K562 (cell line): Measurements from ENCODE around the gene BACH1. TPM values are rescaled to one million over a fixed set of nuclear protein-coding genes. Genes with fewer than 3 reads are reported as not detected.
A peak's percentile ranks its signal among the peaks of the same experiment; 100 is the strongest.

Experiments
- ATAC-seq: fragments of 200-7000 bp; cut with Tn5 transposase; 3 replicates; pipeline ENCODE4 v1.9.1; 2020; ENCODE audit warnings: moderate library complexity
- BruUV-seq: library from RNA; stranded (reverse); fragments of 400-500 nt; replicated peaks from 2 replicates; lab custom pipeline; 2021; lab: Mats Ljungman, UMichigan
- CTCF ChIA-PET: fragments of 300-600 bp; formaldehyde crosslinking; extraction: SDS; loops from one replicate; lab custom pipeline; 2021; ENCODE audit warnings: low intra/inter-chr PET ratio; lab: Yijun Ruan, JAX
- POLR2A ChIA-PET: fragments of 300-600, 350-650 bp; sonication (Branson Sonifier 250); formaldehyde crosslinking; extraction: SDS; loops from one replicate; lab custom pipeline; 2021; ENCODE audit warnings: antibody characterized with exemption, inconsistent platforms; lab: Yijun Ruan, JAX
- DNase-seq, 4 experiments: peaks; one replicate each; pipeline versions ENCODE4 v3.0.0 to v3.0.0-alpha.2; 2011 to 2018; ENCODE audit warnings: low spot score in 3 of 4, mixed read lengths in 3 of 4; ENCODE audit errors: extremely low read depth in 1 of 4
- FAIRE-seq: peaks from 2 replicates; lab custom pipeline; 2011; peaks lifted over from hg19 to GRCh38; lab: Jason Lieb, UNC
- H2AFZ ChIP-seq: 2 replicates; pipeline ENCODE4 v1.6.0; 2011; ENCODE audit warnings: low read depth, low read length, control low read depth, inconsistent platforms
- H3K27ac ChIP-seq: fragments of 200-600 bp; 3 replicates; pipeline ENCODE4 v1.8.0; 2011; ENCODE audit warnings: low read depth, mild to moderate bottlenecking, control low read depth, inconsistent platforms, low read length, moderate library complexity, mixed read lengths; ENCODE audit errors: extremely low read depth
- H3K27me3 ChIP-seq, 2 experiments: fragments of 300-600 bp in 1 of 2; 2 replicates in 1 of 2; 3 replicates in 1 of 2; pipeline versions ENCODE4 v1.6.0 to v1.8.0; 2011; ENCODE audit warnings: inconsistent platforms in 2 of 2, low read length in 2 of 2, mild to moderate bottlenecking in 1 of 2, mixed read lengths in 1 of 2, moderate library complexity in 1 of 2; ENCODE audit not compliant: control insufficient read depth in 2 of 2, insufficient read depth in 2 of 2
- H3K36me3 ChIP-seq: fragments of 300-600 bp; 3 replicates; pipeline ENCODE4 v1.8.0; 2011; ENCODE audit warnings: mild to moderate bottlenecking, low read length, inconsistent platforms; ENCODE audit not compliant: control insufficient read depth, insufficient read depth
- H3K4me1 ChIP-seq, 2 experiments: fragments of 200-600 bp in 1 of 2; replicated peaks in 1 of 2; 2 replicates in 1 of 2; 3 replicates in 1 of 2; pipeline versions ENCODE4 v1.5.1 to v1.8.0; 2011; ENCODE audit warnings: inconsistent platforms in 2 of 2, low read length in 2 of 2, mild to moderate bottlenecking in 1 of 2, mixed read lengths in 1 of 2, moderate library complexity in 1 of 2; ENCODE audit not compliant: control insufficient read depth in 2 of 2, insufficient read depth in 2 of 2
- H3K4me2 ChIP-seq: 2 replicates; pipeline ENCODE4 v1.6.1; 2011; ENCODE audit warnings: low read length, control low read depth, inconsistent platforms, mixed read lengths; ENCODE audit not compliant: insufficient read depth
- H3K4me3 ChIP-seq: fragments of 200-600 bp; sonication (generic), shearing (Covaris generic); 2 replicates; pipeline ENCODE4 v1.5.1; 2016; ENCODE audit warnings: control low read depth, inconsistent platforms
- H3K79me2 ChIP-seq: fragments of 200-600 bp; 3 replicates; pipeline ENCODE4 v1.8.0; 2011; ENCODE audit warnings: low read length, inconsistent platforms; ENCODE audit not compliant: control insufficient read depth, insufficient read depth
- H3K9ac ChIP-seq, 2 experiments: 2 replicates each; pipeline versions ENCODE4 v1.6.0 to v1.6.1; 2011; ENCODE audit warnings: low read depth in 2 of 2, low read length in 2 of 2, control low read depth in 1 of 2, inconsistent platforms in 1 of 2, mild to moderate bottlenecking in 1 of 2, mixed read lengths in 1 of 2; ENCODE audit not compliant: insufficient read depth in 1 of 2
- H3K9me1 ChIP-seq: one replicate; pipeline ENCODE4 v1.6.0; 2011; ENCODE audit warnings: inconsistent platforms, mild to moderate bottlenecking, low read length, moderate library complexity; ENCODE audit not compliant: control insufficient read depth, insufficient read depth
- H3K9me3 ChIP-seq: replicated peaks from 2 replicates; pipeline ENCODE4 v1.5.1; 2011; ENCODE audit warnings: low read depth, low read length, inconsistent platforms; ENCODE audit not compliant: control insufficient read depth, insufficient read depth
- H4K20me1 ChIP-seq: replicated peaks from 2 replicates; pipeline ENCODE4 v1.6.1; 2011; ENCODE audit warnings: low read length, inconsistent platforms, mixed read lengths; ENCODE audit not compliant: control insufficient read depth, insufficient read depth
- FOXM1 ChIP-seq, 2 experiments: fragments of 450-650 bp in 1 of 2; sonication (generic) in 1 of 2; formaldehyde crosslinking in 1 of 2; IDR thresholded peaks; 2 replicates each; pipeline versions ENCODE4 v1.6.1 to v1.9.0; 2017 to 2022; ENCODE audit warnings: low read depth in 2 of 2, mild to moderate bottlenecking in 2 of 2, missing genetic modification reagents in 1 of 2, moderate library complexity in 1 of 2
- FUS ChIP-seq: fragments of 200-400 bp; formaldehyde crosslinking; optimal IDR thresholded peaks from 2 replicates; pipeline ENCODE3; 2017; ENCODE audit warnings: low read depth, low read length
- NR3C1 ChIP-seq: sonication (generic); formaldehyde crosslinking; IDR thresholded peaks from 2 replicates; pipeline ENCODE4 v1.8.1; 2022; ENCODE audit warnings: missing genetic modification reagents
- PHF20 ChIP-seq: fragments of 450-650 bp; IDR thresholded peaks from 2 replicates; pipeline ENCODE4 v1.6.1; 2018; ENCODE audit not compliant: partially characterized antibody
- ZC3H8 ChIP-seq: fragments of 450-650 bp; IDR thresholded peaks from 2 replicates; pipeline ENCODE4 v1.6.1; 2017
- ZNF174 ChIP-seq: fragments of 250-450 bp; sonication (Bioruptor Pico); IDR thresholded peaks from 2 replicates; pipeline ENCODE4 v1.4.0; 2020; ENCODE audit warnings: mild to moderate bottlenecking
- ZNF23 ChIP-seq: fragments of 250-450 bp; sonication (Bioruptor Pico); IDR thresholded peaks from 2 replicates; pipeline ENCODE4 v1.4.0; 2020; ENCODE audit warnings: mild to moderate bottlenecking
- ZNF316 ChIP-seq: fragments of 450-650 bp; IDR thresholded peaks from 2 replicates; pipeline ENCODE4 v1.6.1; 2016
- ZNF77 ChIP-seq: fragments of 250-450 bp; sonication (Bioruptor Pico); IDR thresholded peaks from 2 replicates; pipeline ENCODE4 v1.5.0; 2020
- WGBS: fragments of 100-300 bp; shearing (Covaris generic); methylation state at CpG from one replicate; pipeline ENCODE4 v1.1.6; 2016; ENCODE audit warnings: low coverage, mixed read lengths; ENCODE audit not compliant: insufficient coverage; ENCODE audit errors: missing lambda C conversion rate; 5-methylcytosine and 5-hydroxymethylcytosine counted together
- in situ Hi-C: fragments of 300-500 bp; cut with MboI; formaldehyde crosslinking; loops from 4 replicates; pipeline ENCODE4 v1.15.0; 2018; ENCODE audit warnings: inconsistent platforms, mixed read lengths
- intact Hi-C: fragments of 100-400 bp; cut with micrococcal nuclease; formaldehyde crosslinking; loops from 2 replicates; pipeline ENCODE4 v1.14.2; 2022
- polyA plus RNA-seq, 8 experiments: library from polyadenylated mRNA; depleted of rRNA in 4 of 8; stranded (reverse) in 5 of 8; unstranded in 3 of 8; fragments of >200 nt; fragmentation: Nextera tagmentation in 2 of 8; fragmentation: Illumina TruSeq in 1 of 8; extraction: Ambion mirVana in 2 of 8; extraction: Trizol in 1 of 8; gene quantifications; 2 replicates each; pipeline versions ENCODE4 v1.2.1 to v1.2.3, GENCODE V29; 2011 to 2014; ENCODE audit warnings: inconsistent platforms in 1 of 8, missing spikeins in 1 of 8
- total RNA-seq, 7 experiments: library from RNA; depleted of rRNA in 6 of 7; stranded (reverse); fragments of >200 nt in 6 of 7; fragmentation: Illumina TruSeq in 2 of 7; extraction: Trizol in 2 of 7; gene quantifications; 2 replicates each; pipeline versions ENCODE4 v1.2.1 to v1.2.3, GENCODE V29; 2011 to 2021; ENCODE audit warnings: low replicate concordance in 1 of 7
- TF ChIP-seq, protein P1 (sequence below), 2 experiments: fragments of 450-650 bp; conservative IDR thresholded peaks; 2 replicates each; pipeline ENCODE4 v1.6.1; 2017; ENCODE audit warnings: mild to moderate bottlenecking in 2 of 2, moderate library complexity in 2 of 2
- TF ChIP-seq, protein P2 (sequence below), 2 experiments: fragments of 450-650 bp in 1 of 2; sonication (generic) in 1 of 2; formaldehyde crosslinking in 1 of 2; IDR thresholded peaks in 1 of 2; conservative IDR thresholded peaks in 1 of 2; 2 replicates each; pipeline versions ENCODE4 v1.6.1 to v1.8.1; 2016 to 2023; ENCODE audit warnings: mild to moderate bottlenecking in 2 of 2, moderate library complexity in 2 of 2, inconsistent platforms in 1 of 2, missing genetic modification reagents in 1 of 2

Gene BACH1
- total and polyA plus RNA-seq, 9 of the 15 experiments (the other 6 are each of a cell fraction or from before 2014, with no cell fraction given) = 10.6 to 58.5 (median 28.6) TPM

DNA sequence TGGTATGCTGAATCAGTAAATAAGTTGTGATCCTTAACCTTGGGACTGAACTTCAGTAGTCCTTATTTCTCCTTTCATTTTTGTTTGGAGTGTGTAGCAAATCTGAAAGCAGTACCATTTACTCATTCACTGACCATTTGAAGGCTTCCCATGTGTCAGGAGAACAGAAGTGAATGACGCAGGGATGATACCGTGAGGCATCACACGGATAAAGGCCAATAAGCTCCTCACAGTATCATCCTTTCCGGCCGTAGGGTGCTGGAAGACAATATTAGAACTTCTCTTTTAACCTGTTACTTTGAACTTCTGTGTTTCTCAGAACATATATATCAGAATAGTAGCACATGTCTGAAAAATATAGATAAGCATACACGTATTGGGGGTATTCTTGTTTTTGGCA lies 21.3 kb downstream of the BACH1 start:
- 0 out of 3 replicates have a peak overlapping the region, but pooled peaks have one; percentile 17 for H3K27ac ChIP-seq
- H3K4me2 ChIP-seq = no peak overlapping the region
- FAIRE-seq (no peak), DNase-seq (no peak), ATAC-seq (no peak)
- 80% methylated on average over 6 of the region's 6 CpGs for WGBS
- peak; percentile 41 for TF ChIP-seq ZNF316
- no peak for TF ChIP-seq NR3C1 (CRISPR knock-in tag)
- TF ChIP-seq FUS = no peak
- TF ChIP-seq PHF20 = no peak
- no peak overlapping the region for H2AFZ ChIP-seq
- H3K9me1 ChIP-seq = no peaks in the 10 kb centered on the region
- in situ Hi-C loops = no loop called here
- H4K20me1 ChIP-seq = no peaks in the 10 kb centered on the region
- peaks cover 23% of the 10 kb centered on the region for H3K9me3 ChIP-seq
- intact Hi-C loops = no loop called here
- POLR2A ChIA-PET = interaction anchor here (0.6 to 1.1 kb wide), 2 partner anchors 8 to 11 kb away, joined by 3 read pairs; no protein-coding TSS in a partner anchor
- H3K4me3 ChIP-seq = no peak overlapping the region
- no peaks in the 10 kb centered on the region for H3K27me3 ChIP-seq
- peaks cover 8 to 37% of the 10 kb centered on the region in 2 experiments; a peak in 4 of 5 replicates for H3K4me1 ChIP-seq
- H3K36me3 ChIP-seq = peaks cover 60% of the 10 kb centered on the region
- no peak overlapping the region for H3K9ac ChIP-seq
- BruUV-seq = no TSS peak
- CTCF ChIA-PET = no interaction called here
- peaks cover 97% of the 10 kb centered on the region for H3K79me2 ChIP-seq

DNA sequence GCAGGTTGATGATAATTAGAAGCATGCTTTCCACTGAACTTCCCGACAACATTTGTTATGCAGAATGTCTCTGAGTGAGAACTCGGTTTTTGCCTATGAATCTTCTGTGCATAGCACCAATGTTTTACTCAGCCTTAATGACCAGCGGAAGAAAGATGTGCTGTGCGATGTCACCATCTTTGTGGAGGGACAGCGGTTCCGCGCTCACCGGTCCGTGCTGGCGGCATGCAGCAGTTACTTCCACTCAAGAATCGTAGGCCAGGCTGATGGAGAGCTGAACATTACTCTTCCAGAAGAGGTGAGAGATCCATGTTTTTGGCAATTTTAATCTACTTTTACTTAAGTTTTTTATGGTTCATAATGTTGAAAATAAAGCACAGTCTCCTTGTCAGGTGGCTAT lies 22.5 kb downstream of the BACH1 start:
- Histone ChIP-seq H3K4me3 (no peak overlapping the region), H3K27ac (no peak overlapping the region), H3K4me2 (no peak overlapping the region), H3K4me1 (peaks cover 8 to 25% of the 10 kb centered on the region in 2 experiments; a peak in 4 of 5 replicates), H3K27me3 (no peaks in the 10 kb centered on the region), H3K9me3 (peaks cover 23% of the 10 kb centered on the region), H3K79me2 (peaks cover 97% of the 10 kb centered on the region), H3K9me1 (no peaks in the 10 kb centered on the region), H2AFZ (no peak overlapping the region), H3K9ac (no peak overlapping the region), H3K36me3 (peaks cover 72% of the 10 kb centered on the region), H4K20me1 (no peaks in the 10 kb centered on the region)
- ATAC-seq = no peak
- CTCF ChIA-PET = no interaction called here
- intact Hi-C loops (no loop called here), in situ Hi-C loops (no loop called here)
- 98% methylated on average over 11 of the region's 11 CpGs for WGBS
- DNase-seq = no peak
- POLR2A ChIA-PET = no interaction called here
- no peak for FAIRE-seq
- BruUV-seq = no TSS peak
- TF ChIP-seq ZNF174 (CRISPR knock-in tag) (no peak), ZC3H8 (no peak), ZNF23 (CRISPR knock-in tag) (no peak), ZNF77 (no peak), FOXM1 (IDR thresholded peaks at IDR 0.05; ENCODE audit: low read depth) (peak; percentile 64; the same call in 1 of the 2 replicates), FOXM1 (CRISPR knock-in tag; IDR thresholded peaks at IDR 0.05; ENCODE audit: low read depth) (no peak)
- TF ChIP-seq, protein P1, sequence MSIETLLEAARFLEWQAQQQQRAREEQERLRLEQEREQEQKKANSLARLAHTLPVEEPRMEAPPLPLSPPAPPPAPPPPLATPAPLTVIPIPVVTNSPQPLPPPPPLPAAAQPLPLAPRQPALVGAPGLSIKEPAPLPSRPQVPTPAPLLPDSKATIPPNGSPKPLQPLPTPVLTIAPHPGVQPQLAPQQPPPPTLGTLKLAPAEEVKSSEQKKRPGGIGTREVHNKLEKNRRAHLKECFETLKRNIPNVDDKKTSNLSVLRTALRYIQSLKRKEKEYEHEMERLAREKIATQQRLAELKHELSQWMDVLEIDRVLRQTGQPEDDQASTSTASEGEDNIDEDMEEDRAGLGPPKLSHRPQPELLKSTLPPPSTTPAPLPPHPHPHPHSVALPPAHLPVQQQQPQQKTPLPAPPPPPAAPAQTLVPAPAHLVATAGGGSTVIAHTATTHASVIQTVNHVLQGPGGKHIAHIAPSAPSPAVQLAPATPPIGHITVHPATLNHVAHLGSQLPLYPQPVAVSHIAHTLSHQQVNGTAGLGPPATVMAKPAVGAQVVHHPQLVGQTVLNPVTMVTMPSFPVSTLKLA (conservative IDR thresholded peaks at IDR 0.05) = no peak
- TF ChIP-seq, protein P2, sequence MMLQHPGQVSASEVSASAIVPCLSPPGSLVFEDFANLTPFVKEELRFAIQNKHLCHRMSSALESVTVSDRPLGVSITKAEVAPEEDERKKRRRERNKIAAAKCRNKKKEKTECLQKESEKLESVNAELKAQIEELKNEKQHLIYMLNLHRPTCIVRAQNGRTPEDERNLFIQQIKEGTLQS (IDR thresholded peaks at IDR 0.05) = peak; percentile 86
- TF ChIP-seq, protein P2 (CRISPR knock-in tag; conservative IDR thresholded peaks at IDR 0.05) = no peak
